Activated CD4-positive, alpha-beta memory T cell treated with anti-CD3 and anti-CD28 coated beads for 36 hours (primary cell): ENCODE measurements around the gene FOXO4. TPM values are rescaled to one million over a fixed set of nuclear protein-coding genes. Genes with fewer than 3 reads are reported as not detected.
A peak's percentile ranks its signal among the peaks of the same experiment; 100 is the strongest.
"Not testable (repeated sequence)": the region's sequence is repeated elsewhere in the genome, so short reads cannot be mapped to it uniquely, and the experiment has no call there.

ENCODE experiments used
- CTCF ChIA-PET: fragments of 350-600 bp; sonication (Branson Sonifier 250); formaldehyde crosslinking; loops from one replicate; lab custom pipeline; 2021; ENCODE audit warnings: antibody characterized with exemption, inconsistent platforms; lab: Charles Lee
- POLR2A ChIA-PET: fragments of 350-600 bp; sonication (Branson Sonifier 250); formaldehyde crosslinking; loops from one replicate; lab custom pipeline; 2021; ENCODE audit warnings: antibody characterized with exemption; lab: Charles Lee
- DNase-seq: peaks from one replicate; pipeline ENCODE4 v3.0.0-alpha.2; 2020
- H3K27ac Mint-ChIP-seq: one replicate; pipeline ENCODE4 v1.8.0; 2021; ENCODE audit warnings: mixed read lengths
- H3K27me3 Mint-ChIP-seq: one replicate; pipeline ENCODE4 v1.8.0; 2021; ENCODE audit warnings: mixed read lengths
- H3K36me3 Mint-ChIP-seq: one replicate; pipeline ENCODE4 v1.8.0; 2021; ENCODE audit warnings: mixed read lengths
- H3K4me1 Mint-ChIP-seq: one replicate; pipeline ENCODE4 v1.8.0; 2021; ENCODE audit warnings: low read depth, mixed read lengths
- H3K4me3 Mint-ChIP-seq: one replicate; pipeline ENCODE4 v1.8.0; 2021; ENCODE audit warnings: mild to moderate bottlenecking, mixed read lengths
- H3K9me3 Mint-ChIP-seq: one replicate; pipeline ENCODE4 v1.8.0; 2021; ENCODE audit warnings: mixed read lengths
- intact Hi-C: fragments of 100-400 bp; cut with micrococcal nuclease; formaldehyde crosslinking; loops from one replicate; pipeline ENCODE4 v1.15.1; 2023
- total RNA-seq, 2 experiments: library from RNA; stranded (reverse); gene quantifications; one replicate each; pipeline ENCODE4 v1.2.3, GENCODE V29; 2021

The FOXO4 gene
- 10 to 100 TPM in 1 of 2 experiments, 1 to 10 TPM in 1; 8.7 to 10.7 TPM for total RNA-seq

- peaks cover 23% of the 10 kb centered on the region for H3K4me1 Mint-ChIP-seq
Measured at GRCh38 chrX:71095555-71095980, at the start of gene FOXO4. TSS of gene FOXO4 (plus strand) at chrX:71095851. CDS start at chrX:71096529, 678 bp downstream.

GRCh38 chrX:71047891-71048290, 47.8 kb upstream of the FOXO4 start:
- H3K9me3 Mint-ChIP-seq, CTCF ChIA-PET: not testable (repeated sequence)

More at GRCh38 chrX:71095555-71095980, at the start of gene FOXO4:
- ChIA-PET POLR2A (interaction anchor here (0.9 to 1.1 kb wide), 2 partner anchors 9 to 22 kb away, joined by 3 to 6 read pairs; partner anchors contain the start of gene MED12), CTCF (interaction anchor here (0.6 to 1.2 kb wide), 2 partner anchors 33 to 485 kb away, joined by 3 to 6 read pairs; no protein-coding TSS in a partner anchor)
- Mint-ChIP-seq H3K9me3 (no peaks in the 10 kb centered on the region), H3K27me3 (no peaks in the 10 kb centered on the region), H3K4me3 (peak within 1 kb of the TSS; percentile 84), H3K36me3 (no peaks in the 10 kb centered on the region), H3K27ac (peak within 1 kb of the TSS; percentile 85)
- intact Hi-C loops: loop anchor here (1.0 to 5.0 kb wide), 3 partner anchors 15 to 272 kb away; partner anchors contain the start of genes IL2RG, MED12 and TAF1
- DNase-seq: peak; percentile 92

DNA sequence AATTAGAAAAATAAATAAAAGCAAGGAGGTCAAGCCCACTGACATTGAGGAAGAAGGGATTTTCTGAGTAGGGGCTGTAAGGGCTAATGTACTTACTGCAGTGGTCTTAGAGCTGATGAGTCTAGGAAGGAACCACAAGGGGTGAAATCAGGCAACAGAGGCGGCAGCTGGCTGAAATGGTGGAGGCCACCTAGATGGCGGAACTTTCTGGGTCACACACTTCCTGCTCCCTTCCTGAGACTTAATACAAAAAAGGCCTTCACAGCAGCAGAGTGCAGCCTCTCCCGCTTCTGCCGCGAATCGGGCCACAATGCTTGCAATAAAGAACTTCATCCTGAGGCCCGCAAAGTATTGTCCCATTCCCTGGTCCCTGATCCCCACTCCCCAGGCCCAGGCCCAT, 42.9 kb upstream of the FOXO4 start:
- intact Hi-C loops: loop anchor here (1.0 kb wide), 1 partner anchor 16 kb away; the partner anchor contains the start of gene SNX12
- Mint-ChIP-seq H3K36me3 (peaks cover 4% of the 10 kb centered on the region), H3K4me3 (peak overlapping the region; percentile 39), H3K4me1 (peaks cover 9% of the 10 kb centered on the region), H3K27me3 (no peaks in the 10 kb centered on the region), H3K9me3 (no peaks in the 10 kb centered on the region), H3K27ac (no peak overlapping the region)
- POLR2A ChIA-PET: no interaction called here
- CTCF ChIA-PET: no interaction called here
- DNase-seq: no peak

More at GRCh38 chrX:71047891-71048290, 47.8 kb upstream of the FOXO4 start:
- H3K4me3 Mint-ChIP-seq, H3K4me1 Mint-ChIP-seq, H3K27ac Mint-ChIP-seq, H3K36me3 Mint-ChIP-seq, H3K27me3 Mint-ChIP-seq, DNase-seq, intact Hi-C loops, POLR2A ChIA-PET: not testable (repeated sequence)

DNA sequence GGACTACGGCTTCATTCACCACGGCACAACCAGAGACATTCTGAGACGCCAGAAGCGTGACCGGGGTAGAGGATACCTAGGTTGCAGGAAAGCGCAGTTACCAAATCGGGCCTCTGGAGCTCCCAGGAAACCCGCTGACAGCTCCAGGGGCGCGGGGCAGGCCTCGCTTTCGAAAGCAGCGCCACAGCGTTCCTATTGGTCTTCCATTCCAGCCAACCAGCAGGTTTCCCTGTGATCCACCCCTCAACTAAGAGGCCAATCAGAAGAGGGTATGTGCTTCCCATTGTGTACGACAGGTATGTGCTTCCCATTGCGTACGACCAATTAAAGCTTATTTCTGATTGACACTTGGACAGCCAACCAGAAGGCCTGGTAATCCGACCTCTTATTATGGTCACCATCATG, 42.4 kb upstream of the FOXO4 start:
- intact Hi-C loops: loop anchor here (1.0 kb wide), 1 partner anchor 15 kb away; the partner anchor contains the start of gene SNX12
- DNase-seq: peak; percentile 39

GRCh38 chrX:71056867-71057266, 38.8 kb upstream of the FOXO4 start:
- ChIA-PET CTCF (no interaction called here), POLR2A (no interaction called here)
- H3K27ac Mint-ChIP-seq: no peak overlapping the region
- peaks cover 20% of the 10 kb centered on the region for H3K36me3 Mint-ChIP-seq
- H3K27me3 Mint-ChIP-seq: no peaks in the 10 kb centered on the region
- no peak for DNase-seq
- intact Hi-C loops: no loop called here
- peaks cover 30% of the 10 kb centered on the region for H3K4me1 Mint-ChIP-seq
- H3K4me3 Mint-ChIP-seq: no peak overlapping the region
- no peaks in the 10 kb centered on the region for H3K9me3 Mint-ChIP-seq

More for the DNA sequence above, 42.4 kb upstream of the FOXO4 start:
- peaks cover 6% of the 10 kb centered on the region for H3K36me3 Mint-ChIP-seq
- no peaks in the 10 kb centered on the region for H3K27me3 Mint-ChIP-seq
- H3K27ac Mint-ChIP-seq: no peak overlapping the region
- CTCF ChIA-PET: no interaction called here
- POLR2A ChIA-PET: no interaction called here
- H3K9me3 Mint-ChIP-seq: no peaks in the 10 kb centered on the region
- H3K4me3 Mint-ChIP-seq: peak overlapping the region; percentile 39
- H3K4me1 Mint-ChIP-seq: peaks cover 13% of the 10 kb centered on the region

DNA sequence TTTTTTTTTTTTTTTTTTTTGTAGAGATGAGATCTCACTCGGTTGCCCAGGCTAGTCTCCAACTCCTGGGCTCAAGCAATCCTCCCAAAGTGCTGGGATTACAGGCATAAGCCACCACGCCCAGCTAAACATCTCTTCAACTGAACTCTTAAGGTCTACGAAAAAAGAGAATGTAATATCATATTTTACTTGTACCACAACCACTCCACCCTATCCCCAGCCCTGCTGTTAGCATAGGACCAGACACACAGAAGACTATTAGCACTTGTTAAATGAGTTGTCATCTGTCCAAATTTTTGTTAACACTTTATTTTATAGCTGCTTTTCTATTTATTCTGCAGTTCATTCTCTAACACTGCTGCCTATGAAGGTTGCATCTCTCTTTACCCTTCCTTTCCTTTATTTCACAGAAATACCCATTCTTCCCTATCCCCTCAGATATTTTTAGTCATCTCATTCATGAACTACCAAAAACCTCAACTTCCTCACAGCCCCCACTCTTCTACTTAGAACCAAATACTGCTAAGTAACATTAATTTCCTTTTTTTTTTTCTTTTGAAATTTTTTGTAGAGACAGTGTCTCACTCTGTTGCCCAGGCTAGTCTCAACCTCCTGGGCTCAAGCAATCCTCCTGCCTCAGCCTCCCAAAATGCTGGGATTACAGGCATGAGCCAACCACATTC, 37.7 kb upstream of the FOXO4 start:
- DNase-seq: no peak
- peaks cover 30% of the 10 kb centered on the region for H3K4me1 Mint-ChIP-seq
- POLR2A ChIA-PET: interaction anchor here (1.2 kb wide), 1 partner anchor 10 kb away, joined by 4 read pairs; the partner anchor contains the start of gene SNX12
- H3K27me3 Mint-ChIP-seq: no peaks in the 10 kb centered on the region
- H3K36me3 Mint-ChIP-seq: peaks cover 25% of the 10 kb centered on the region
- H3K9me3 Mint-ChIP-seq: no peaks in the 10 kb centered on the region
- H3K4me3 Mint-ChIP-seq: no peak overlapping the region
- CTCF ChIA-PET: no interaction called here
- H3K27ac Mint-ChIP-seq: peak overlapping the region; percentile 33
- intact Hi-C loops: no loop called here

DNA sequence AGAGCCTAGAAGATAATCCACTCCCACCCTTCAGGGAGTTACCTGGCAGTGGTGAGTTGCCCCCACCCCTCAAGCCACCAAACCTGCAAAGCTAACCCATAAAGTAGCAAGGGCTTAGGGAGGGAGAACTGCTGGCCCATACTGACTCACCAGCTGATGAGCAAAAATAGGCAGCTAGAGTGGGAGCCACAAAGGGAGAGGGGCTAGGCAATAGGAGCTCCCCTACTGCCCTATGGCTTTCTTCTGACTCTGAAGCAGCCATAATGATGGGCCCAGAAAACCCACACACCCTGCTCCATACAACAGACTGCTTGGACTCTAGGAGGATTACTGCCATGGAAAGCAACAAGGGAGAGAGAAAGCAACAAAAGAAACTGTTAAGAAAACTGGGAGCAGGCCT, 35.5 kb upstream of the FOXO4 start:
- Mint-ChIP-seq H3K4me3 (no peak overlapping the region), H3K9me3 (no peaks in the 10 kb centered on the region), H3K4me1 (peaks cover 38% of the 10 kb centered on the region), H3K27ac (no peak overlapping the region), H3K36me3 (peaks cover 28% of the 10 kb centered on the region), H3K27me3 (no peaks in the 10 kb centered on the region)
- ChIA-PET CTCF (no interaction called here), POLR2A (no interaction called here)
- DNase-seq: no peak
- intact Hi-C loops: no loop called here

- Mint-ChIP-seq H3K4me1 (peaks cover 18% of the 10 kb centered on the region), H3K27me3 (no peaks in the 10 kb centered on the region), H3K36me3 (peaks cover 13% of the 10 kb centered on the region), H3K27ac (peak overlapping the region; percentile 97), H3K9me3 (no peaks in the 10 kb centered on the region), H3K4me3 (peak overlapping the region; percentile 95)
- ChIA-PET POLR2A (interaction anchor here (1.4 to 1.5 kb wide), 2 partner anchors 44 to 299 kb away, joined by 4 to 8 read pairs; partner anchors contain the start of genes IL2RG and TAF1), CTCF (no interaction called here)
- no peak for DNase-seq
- intact Hi-C loops: no loop called here
Measured at GRCh38 chrX:71067089-71067488, 28.6 kb upstream of the FOXO4 start.

GRCh38 chrX:71067712-71068043, 28.0 kb upstream of the FOXO4 start:
- Mint-ChIP-seq H3K4me3 (peak overlapping the region; percentile 95), H3K4me1 (peaks cover 18% of the 10 kb centered on the region), H3K27ac (peak overlapping the region; percentile 97), H3K9me3 (no peaks in the 10 kb centered on the region), H3K36me3 (peaks cover 11% of the 10 kb centered on the region), H3K27me3 (no peaks in the 10 kb centered on the region)
- POLR2A ChIA-PET: interaction anchor here (1.0 to 1.5 kb wide), 4 partner anchors 9 to 298 kb away, joined by 4 to 8 read pairs (median 4); partner anchors contain the start of genes IL2RG, MED12 and TAF1
- CTCF ChIA-PET: no interaction called here
- intact Hi-C loops: loop anchor here (1.0 to 2.0 kb wide), 7 partner anchors 14 to 299 kb away; partner anchors contain the start of genes IL2RG, MED12, TAF1 and ZMYM3
- no peak for DNase-seq

GRCh38 chrX:71068044-71068918, 27.4 kb upstream of the FOXO4 start, which contains the start of gene SNX12:
TSS of gene SNX12 (minus strand) at chrX:71068334. CDS start at chrX:71068306, 28 bp downstream.
- intact Hi-C loops: loop anchor here (1.0 to 2.0 kb wide), 7 partner anchors 15 to 298 kb away; partner anchors contain the start of genes IL2RG, MED12, TAF1 and ZMYM3
- no peaks in the 10 kb centered on the region for H3K9me3 Mint-ChIP-seq
- H3K27ac Mint-ChIP-seq: peak within 1 kb of the TSS; percentile 97
- H3K4me3 Mint-ChIP-seq: peak within 1 kb of the TSS; percentile 95
- DNase-seq: peak; percentile 94
- ChIA-PET CTCF (no interaction called here), POLR2A (interaction anchor here (1.0 to 1.5 kb wide), 4 partner anchors 10 to 298 kb away, joined by 4 to 8 read pairs (median 4); partner anchors contain the start of genes IL2RG, MED12 and TAF1)
- no peaks in the 10 kb centered on the region for H3K27me3 Mint-ChIP-seq
- peaks cover 18% of the 10 kb centered on the region for H3K4me1 Mint-ChIP-seq
- peaks cover 8% of the 10 kb centered on the region for H3K36me3 Mint-ChIP-seq

- ChIA-PET CTCF (no interaction called here), POLR2A (interaction anchor here (1.3 kb wide), 1 partner anchor 48 kb away, joined by 3 read pairs; the partner anchor contains the start of gene MED12)
- intact Hi-C loops: no loop called here
- Mint-ChIP-seq H3K36me3 (peaks cover 2% of the 10 kb centered on the region), H3K27ac (peak overlapping the region; percentile 5), H3K9me3 (no peaks in the 10 kb centered on the region), H3K4me3 (no peak overlapping the region), H3K4me1 (peaks cover 9% of the 10 kb centered on the region), H3K27me3 (peaks cover 2% of the 10 kb centered on the region)
- no peak for DNase-seq
Measured at GRCh38 chrX:71070531-71070930, 25.1 kb upstream of the FOXO4 start.
